T-cell (primary cell): ENCODE results near the gene ZNF654. TPM values are rescaled to one million over a fixed set of nuclear protein-coding genes. Genes with fewer than 3 reads are reported as not detected.
"Not testable (repeated sequence)": the region's sequence is repeated elsewhere in the genome, so short reads cannot be mapped to it uniquely, and the experiment has no call there.

Experiments
- ATAC-seq, 4 experiments: fragments of 200-7000 bp in 3 of 4; fragments of 150-1000 bp in 1 of 4; cut with Tn5 transposase; replicated peaks in 1 of 4; 1 replicate in 3 of 4; 2 replicates in 1 of 4; pipeline ENCODE4 v1.10.0; 2021; ENCODE audit warnings: moderate library complexity in 3 of 4, mild to moderate bottlenecking in 2 of 4, moderate number of reproducible peaks in 1 of 4
- CTCF ChIA-PET, 2 donors: fragments of 300-600 bp; sonication (Branson Sonifier 250); formaldehyde crosslinking; loops; one replicate each; lab custom pipeline; 2022; ENCODE audit warnings: antibody characterized with exemption in 2 of 2; lab: Charles Lee
- POLR2A ChIA-PET, 2 donors: fragments of 300-600 bp; sonication (Branson Sonifier 250); formaldehyde crosslinking; loops; one replicate each; lab custom pipeline; 2022; ENCODE audit warnings: antibody characterized with exemption in 2 of 2; lab: Charles Lee
- DNase-seq, 35 experiments: peaks; one replicate each; pipeline versions ENCODE4 v3.0.0 to v3.0.0-alpha.2; 2013 to 2023
- H3K27ac ChIP-seq: one replicate; pipeline ENCODE4 v1.5.1; 2013; ENCODE audit warnings: low read length
- H3K27me3 ChIP-seq, 2 experiments: replicated peaks in 1 of 2; 1 replicate in 1 of 2; 2 replicates in 1 of 2; pipeline versions ENCODE4 v1.6.1 to v1.7.0; 2013; ENCODE audit warnings: low read length in 1 of 2, mixed read lengths in 1 of 2; ENCODE audit not compliant: control insufficient read depth in 2 of 2, insufficient read depth in 2 of 2; ENCODE audit errors: extremely low read depth in 1 of 2
- H3K36me3 ChIP-seq, 2 donors: 1 replicate in 1 of 2; 2 replicates in 1 of 2; pipeline versions ENCODE4 v1.6.1 to v1.7.0; 2013; ENCODE audit warnings: low read length in 1 of 2; ENCODE audit not compliant: control insufficient read depth in 2 of 2, insufficient read depth in 1 of 2; ENCODE audit errors: extremely low read depth in 1 of 2
- H3K4me1 ChIP-seq, 2 experiments: 1 replicate in 1 of 2; 2 replicates in 1 of 2; pipeline versions ENCODE4 v1.6.1 to v1.7.0; 2013; ENCODE audit warnings: low read length in 2 of 2, mixed read lengths in 1 of 2; ENCODE audit not compliant: insufficient read depth in 2 of 2, control insufficient read depth in 1 of 2; ENCODE audit errors: extremely low read depth in 1 of 2
- H3K4me3 ChIP-seq, 2 donors: 1 replicate in 1 of 2; 2 replicates in 1 of 2; pipeline versions ENCODE4 v1.5.1 to v1.7.0; 2013; ENCODE audit warnings: mild to moderate bottlenecking in 2 of 2, low read length in 1 of 2, moderate library complexity in 1 of 2; ENCODE audit not compliant: control insufficient read depth in 1 of 2; ENCODE audit errors: extremely low read depth in 1 of 2
- H3K9me3 ChIP-seq: 2 replicates; pipeline ENCODE4 v1.7.0; 2013
- H3K27ac Mint-ChIP-seq, 2 donors: one replicate each; pipeline ENCODE4 v1.8.0; 2020 to 2021; ENCODE audit warnings: mild to moderate bottlenecking in 2 of 2, mixed read lengths in 2 of 2
- H3K27me3 Mint-ChIP-seq, 2 donors: one replicate each; pipeline ENCODE4 v1.8.0; 2021 to 2022; ENCODE audit warnings: mixed read lengths in 2 of 2
- H3K36me3 Mint-ChIP-seq: one replicate; pipeline ENCODE4 v1.8.0; 2021; ENCODE audit warnings: mixed read lengths
- H3K4me1 Mint-ChIP-seq, 3 donors: one replicate each; pipeline ENCODE4 v1.8.0; 2020 to 2022; ENCODE audit warnings: mixed read lengths in 3 of 3, mild to moderate bottlenecking in 1 of 3
- H3K4me3 Mint-ChIP-seq, 3 donors: one replicate each; pipeline ENCODE4 v1.8.0; 2020 to 2022; ENCODE audit warnings: mild to moderate bottlenecking in 3 of 3, mixed read lengths in 3 of 3, moderate library complexity in 3 of 3
- H3K9me3 Mint-ChIP-seq, 3 donors: one replicate each; pipeline ENCODE4 v1.8.0; 2020 to 2022; ENCODE audit warnings: mixed read lengths in 3 of 3
- WGBS: methylation state at CpG from one replicate; pipeline ENCODE4 v1.1.5; 2013; ENCODE audit warnings: missing lambda C conversion rate; ENCODE audit not compliant: insufficient coverage; 5-methylcytosine and 5-hydroxymethylcytosine counted together
- total RNA-seq, 35 experiments: library from RNA in 6 of 35; stranded (reverse) in 6 of 35; fragments of 120-200 nt in 1 of 35; gene quantifications; one replicate each; pipeline versions ENCODE4 v1.2.1 to v1.2.4 and lab custom pipeline; 2013 to 2026

Gene ZNF654
- total RNA-seq, 5 donors from 2014 or later (not counting 1 experiment from before 2014, with no cell fraction given): 14.1 to 21.5 (median 17.1) TPM

- H3K27ac ChIP-seq: no peak overlapping the region
- Mint-ChIP-seq H3K9me3 (peaks cover 6 to 20% (median 12%) of the 10 kb centered on the region in 3 donors), H3K36me3 (peaks cover 6% of the 10 kb centered on the region), H3K27me3 (no peaks in the 10 kb centered on the region), H3K4me3 (no peak overlapping the region), H3K4me1 (peaks cover 3 to 9% (median 7%) of the 10 kb centered on the region in 3 donors), H3K27ac (no peak overlapping the region)
- H3K4me3 ChIP-seq: no peak overlapping the region
- no peaks in the 10 kb centered on the region for H3K4me1 ChIP-seq
- DNase-seq: peak in 18 of 35 experiments; percentile 0 to 66 (median 8)
- H3K9me3 ChIP-seq: no peaks in the 10 kb centered on the region
- ChIA-PET CTCF (interaction anchor here (0.7 to 1.5 kb wide), 12 partner anchors 9 to 921 kb away, joined by 3 to 10 read pairs (median 4); partner anchors contain the start of gene C3orf38 (in 1 of the 2)), POLR2A (no interaction called here)
- ATAC-seq: peak in 2 of 4 experiments; percentile 37 to 66
- 72% methylated on average over 2 of the region's 4 CpGs for WGBS
- H3K27me3 ChIP-seq: no peaks in the 10 kb centered on the region
- H3K36me3 ChIP-seq: no peaks in the 10 kb centered on the region
These were observed 121.4 kb downstream of the ZNF654 start for GRCh38 chr3:88180398-88180999.

DNA sequence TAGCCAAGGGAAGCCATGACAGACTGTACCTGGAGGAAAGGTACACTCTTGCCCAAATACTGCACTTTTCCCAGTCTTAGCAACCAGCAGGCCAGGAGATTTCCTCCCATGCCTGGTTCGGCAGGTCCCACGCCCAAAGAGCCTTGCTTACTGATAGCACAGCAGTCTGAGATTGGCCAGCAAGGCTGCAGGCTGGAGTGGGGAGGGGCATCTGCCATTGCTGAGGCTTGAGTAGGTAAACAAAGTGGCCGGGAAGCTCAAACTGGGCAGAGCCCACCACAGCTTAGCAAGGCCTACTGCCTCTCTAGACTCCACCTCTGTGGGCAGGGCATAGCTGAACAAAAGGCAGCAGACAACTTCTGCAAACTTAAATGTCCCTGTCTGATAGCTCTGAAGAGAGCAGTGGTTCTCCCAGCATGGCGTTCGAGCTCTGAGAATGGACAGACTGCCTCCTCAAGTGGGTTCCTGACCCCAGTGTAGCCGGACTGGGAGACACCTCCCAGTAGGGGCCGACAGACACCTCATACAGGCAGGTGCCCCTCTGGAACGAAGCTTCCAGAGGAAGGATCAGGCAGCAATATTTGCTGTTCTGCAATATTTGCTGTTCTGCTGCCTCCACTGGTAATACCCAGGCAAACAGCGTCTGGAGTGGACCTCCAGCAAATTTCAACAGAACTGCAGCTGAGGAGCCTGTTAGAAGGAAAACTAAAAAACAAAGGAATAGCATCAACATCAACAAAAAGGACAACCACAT, 123.3 kb downstream of the ZNF654 start:
- H3K27ac Mint-ChIP-seq, H3K4me1 ChIP-seq, H3K36me3 Mint-ChIP-seq, H3K27me3 Mint-ChIP-seq, H3K36me3 ChIP-seq, DNase-seq, H3K4me3 ChIP-seq, H3K27ac ChIP-seq, H3K9me3 ChIP-seq, ATAC-seq, POLR2A ChIA-PET, H3K27me3 ChIP-seq, H3K4me1 Mint-ChIP-seq, H3K4me3 Mint-ChIP-seq: not testable (repeated sequence)
- WGBS: 82% methylated on average over 5 of the region's 9 CpGs
- CTCF ChIA-PET: interaction anchor here in 1 of 2 donors (0.6 kb wide), 1 partner anchor 875 kb away, joined by 4 read pairs; no protein-coding TSS in a partner anchor
- peaks cover 6 to 27% (median 21%) of the 10 kb centered on the region in 3 donors for H3K9me3 Mint-ChIP-seq

- no peaks in the 10 kb centered on the region for H3K36me3 ChIP-seq
- Mint-ChIP-seq H3K27me3 (no peaks in the 10 kb centered on the region), H3K4me3 (no peak overlapping the region), H3K9me3 (peaks cover 6 to 24% (median 21%) of the 10 kb centered on the region in 3 donors), H3K27ac (no peak overlapping the region), H3K36me3 (peaks cover 6% of the 10 kb centered on the region), H3K4me1 (peaks cover 0 to 1% (median 0%) of the 10 kb centered on the region in 3 donors)
- H3K9me3 ChIP-seq: no peaks in the 10 kb centered on the region
- ChIA-PET POLR2A (no interaction called here), CTCF (no interaction called here)
- no peak overlapping the region for H3K4me3 ChIP-seq
- no peaks in the 10 kb centered on the region for H3K27me3 ChIP-seq
- ATAC-seq (no peak), DNase-seq (no peak)
- 96% methylated on average over 4 of the region's 6 CpGs for WGBS
- no peaks in the 10 kb centered on the region for H3K4me1 ChIP-seq
- H3K27ac ChIP-seq: no peak overlapping the region
These were observed 129.4 kb downstream of the ZNF654 start for GRCh38 chr3:88188436-88188835.

- ATAC-seq: no peak
- CTCF ChIA-PET: no interaction called here
- no peak overlapping the region for H3K27ac Mint-ChIP-seq
- WGBS: 33% methylated on average over 1 of the region's 11 CpGs
- peaks cover 6 to 18% (median 15%) of the 10 kb centered on the region in 3 donors for H3K9me3 Mint-ChIP-seq
- DNase-seq: no peak
- H3K4me3 Mint-ChIP-seq: no peak overlapping the region
- Histone ChIP-seq H3K9me3 (no peaks in the 10 kb centered on the region), H3K27me3 (no peaks in the 10 kb centered on the region), H3K27ac (no peak overlapping the region), H3K4me3 (no peak overlapping the region), H3K36me3 (no peaks in the 10 kb centered on the region), H3K4me1 (no peaks in the 10 kb centered on the region)
- POLR2A ChIA-PET: interaction anchor here in 1 of 2 donors (0.7 kb wide), 1 partner anchor 29 kb away, joined by 3 read pairs; no protein-coding TSS in a partner anchor
- peaks cover 0 to 1% (median 0%) of the 10 kb centered on the region in 3 donors for H3K4me1 Mint-ChIP-seq
- H3K27me3 Mint-ChIP-seq: no peaks in the 10 kb centered on the region
- peaks cover 6% of the 10 kb centered on the region for H3K36me3 Mint-ChIP-seq
These were observed 130.3 kb downstream of the ZNF654 start for GRCh38 chr3:88189361-88189810.

- CTCF ChIA-PET: no interaction called here
- H3K27me3 ChIP-seq: no peaks in the 10 kb centered on the region
- no peak overlapping the region for H3K4me3 ChIP-seq
- H3K27ac ChIP-seq: no peak overlapping the region
- POLR2A ChIA-PET: no interaction called here
- Mint-ChIP-seq H3K4me1 (peaks cover 0 to 1% (median 0%) of the 10 kb centered on the region in 3 donors), H3K4me3 (no peak overlapping the region), H3K36me3 (no peaks in the 10 kb centered on the region), H3K9me3 (no peaks in the 10 kb centered on the region), H3K27ac (no peak overlapping the region), H3K27me3 (peaks cover 2 to 9% of the 10 kb centered on the region in 2 donors)
- H3K9me3 ChIP-seq: no peaks in the 10 kb centered on the region
- ATAC-seq: no peak
- no peak for DNase-seq
- H3K36me3 ChIP-seq: no peaks in the 10 kb centered on the region
- no peaks in the 10 kb centered on the region for H3K4me1 ChIP-seq
- 100% methylated on average over 1 of the region's 4 CpGs for WGBS
These were observed 132.9 kb downstream of the ZNF654 start for GRCh38 chr3:88191872-88192409.

GRCh38 chr3:88192631-88193030, 133.6 kb downstream of the ZNF654 start:
- Mint-ChIP-seq H3K36me3 (no peaks in the 10 kb centered on the region), H3K27ac (no peak overlapping the region), H3K4me1 (peaks cover 0 to 1% (median 0%) of the 10 kb centered on the region in 3 donors), H3K27me3 (peaks cover 3 to 9% of the 10 kb centered on the region in 2 donors), H3K9me3 (no peaks in the 10 kb centered on the region), H3K4me3 (no peak overlapping the region)
- no peaks in the 10 kb centered on the region for H3K36me3 ChIP-seq
- H3K4me3 ChIP-seq: no peak overlapping the region
- ChIA-PET POLR2A (no interaction called here), CTCF (no interaction called here)
- H3K27me3 ChIP-seq: no peaks in the 10 kb centered on the region
- ATAC-seq (no peak), DNase-seq (no peak)
- no peak overlapping the region for H3K27ac ChIP-seq
- WGBS: no CpG with 5 or more reads among the region's 3 CpGs
- no peaks in the 10 kb centered on the region for H3K9me3 ChIP-seq
- H3K4me1 ChIP-seq: no peaks in the 10 kb centered on the region
